ENCODE results near the gene ZNF879. TPM values are rescaled to one million over a fixed set of nuclear protein-coding genes. Genes with fewer than 3 reads are reported as not detected.

Gene ZNF879
- 1 to 10 TPM; 4.1 to 4.7 TPM for total RNA-seq

GRCh38 chr5:179023528-179024189, at the start of gene ZNF879:
Gene ZNF879 (plus strand): TSS chr5:179023804. CDS start chr5:179025005, 1,201 bp downstream.
- Mint-ChIP-seq H3K27ac (peak within 1 kb of the TSS; percentile 81), H3K9me3 (ENCODE audit: insufficient read depth) (peaks cover 24% of the 10 kb centered on the region), H3K36me3 (ENCODE audit: low read depth) (peaks cover 44% of the 10 kb centered on the region), H3K27me3 (ENCODE audit: low read depth) (no peaks in the 10 kb centered on the region), H3K4me3 (peak within 1 kb of the TSS; percentile 93), H3K4me1 (ENCODE audit: low read depth) (peaks cover 8% of the 10 kb centered on the region)
- ChIA-PET POLR2A (interaction anchor here (1.7 to 2.2 kb wide), 2 partner anchors 37 to 63 kb away, joined by 4 to 7 read pairs; partner anchors contain the start of gene ZNF354C), CTCF (no interaction called here)
- DNase-seq (peak; percentile 95), ATAC-seq (peak; percentile 94)

- CTCF ChIA-PET = no interaction called here
- no peak overlapping the region for H3K4me3 Mint-ChIP-seq
- POLR2A ChIA-PET = no interaction called here
Observed at GRCh38 chr5:178981381-178981780, 42.2 kb upstream of the ZNF879 start.

GRCh38 chr5:178982941-178983340, 40.7 kb upstream of the ZNF879 start:
- no peak for ATAC-seq
- Mint-ChIP-seq H3K4me1 (ENCODE audit: low read depth) (no peaks in the 10 kb centered on the region), H3K9me3 (ENCODE audit: insufficient read depth) (peaks cover 46% of the 10 kb centered on the region), H3K27me3 (ENCODE audit: low read depth) (no peaks in the 10 kb centered on the region), H3K36me3 (ENCODE audit: low read depth) (peaks cover 3% of the 10 kb centered on the region), H3K27ac (no peak overlapping the region), H3K4me3 (no peak overlapping the region)
- no peak for DNase-seq
- ChIA-PET POLR2A (no interaction called here), CTCF (no interaction called here)

More at GRCh38 chr5:178981381-178981780, 42.2 kb upstream of the ZNF879 start:
- Mint-ChIP-seq H3K4me1 (ENCODE audit: low read depth) (no peaks in the 10 kb centered on the region), H3K27ac (no peak overlapping the region), H3K36me3 (ENCODE audit: low read depth) (peaks cover 3% of the 10 kb centered on the region), H3K27me3 (ENCODE audit: low read depth) (no peaks in the 10 kb centered on the region), H3K9me3 (ENCODE audit: insufficient read depth) (peaks cover 46% of the 10 kb centered on the region)
- DNase-seq (no peak), ATAC-seq (no peak)

- H3K27me3 Mint-ChIP-seq (ENCODE audit: low read depth) = no peaks in the 10 kb centered on the region
- DNase-seq = no peak
- peaks cover 38% of the 10 kb centered on the region for H3K9me3 Mint-ChIP-seq (ENCODE audit: insufficient read depth)
- H3K27ac Mint-ChIP-seq = no peak overlapping the region
- ATAC-seq = no peak
- H3K4me3 Mint-ChIP-seq = no peak overlapping the region
- H3K4me1 Mint-ChIP-seq (ENCODE audit: low read depth) = no peaks in the 10 kb centered on the region
- CTCF ChIA-PET = no interaction called here
- peaks cover 3% of the 10 kb centered on the region for H3K36me3 Mint-ChIP-seq (ENCODE audit: low read depth)
- POLR2A ChIA-PET = no interaction called here
Observed at GRCh38 chr5:178983728-178984127, 39.9 kb upstream of the ZNF879 start.

- H3K9me3 Mint-ChIP-seq (ENCODE audit: insufficient read depth) = peaks cover 34% of the 10 kb centered on the region
- peaks cover 3% of the 10 kb centered on the region for H3K36me3 Mint-ChIP-seq (ENCODE audit: low read depth)
- H3K27me3 Mint-ChIP-seq (ENCODE audit: low read depth) = no peaks in the 10 kb centered on the region
- H3K4me1 Mint-ChIP-seq (ENCODE audit: low read depth) = no peaks in the 10 kb centered on the region
- DNase-seq (no peak), ATAC-seq (no peak)
- no peak overlapping the region for H3K4me3 Mint-ChIP-seq
- CTCF ChIA-PET = no interaction called here
- POLR2A ChIA-PET = no interaction called here
- H3K27ac Mint-ChIP-seq = no peak overlapping the region
Observed at GRCh38 chr5:178984145-178985072, 39.2 kb upstream of the ZNF879 start.

- H3K4me1 Mint-ChIP-seq (ENCODE audit: low read depth) = no peaks in the 10 kb centered on the region
- ATAC-seq = no peak
- peaks cover 2% of the 10 kb centered on the region for H3K36me3 Mint-ChIP-seq (ENCODE audit: low read depth)
- no peak overlapping the region for H3K27ac Mint-ChIP-seq
- H3K9me3 Mint-ChIP-seq (ENCODE audit: insufficient read depth) = peaks cover 26% of the 10 kb centered on the region
- no peak overlapping the region for H3K4me3 Mint-ChIP-seq
- DNase-seq = no peak
- ChIA-PET CTCF (no interaction called here), POLR2A (no interaction called here)
- no peaks in the 10 kb centered on the region for H3K27me3 Mint-ChIP-seq (ENCODE audit: low read depth)
Observed at GRCh38 chr5:178986326-178986960, 37.2 kb upstream of the ZNF879 start.

- H3K9me3 Mint-ChIP-seq (ENCODE audit: insufficient read depth) = peaks cover 8% of the 10 kb centered on the region
- H3K36me3 Mint-ChIP-seq (ENCODE audit: low read depth) = no peaks in the 10 kb centered on the region
- POLR2A ChIA-PET = no interaction called here
- DNase-seq = no peak
- no peaks in the 10 kb centered on the region for H3K4me1 Mint-ChIP-seq (ENCODE audit: low read depth)
- no peak overlapping the region for H3K4me3 Mint-ChIP-seq
- no peak for ATAC-seq
- H3K27me3 Mint-ChIP-seq (ENCODE audit: low read depth) = peaks cover 13% of the 10 kb centered on the region
- H3K27ac Mint-ChIP-seq = no peak overlapping the region
- CTCF ChIA-PET = no interaction called here
Observed at GRCh38 chr5:178988436-178989220, 35.0 kb upstream of the ZNF879 start.

GRCh38 chr5:178989311-178989710, 34.3 kb upstream of the ZNF879 start:
- Mint-ChIP-seq H3K9me3 (ENCODE audit: insufficient read depth) (peaks cover 8% of the 10 kb centered on the region), H3K36me3 (ENCODE audit: low read depth) (no peaks in the 10 kb centered on the region), H3K27me3 (ENCODE audit: low read depth) (peaks cover 18% of the 10 kb centered on the region), H3K4me3 (no peak overlapping the region), H3K4me1 (ENCODE audit: low read depth) (no peaks in the 10 kb centered on the region), H3K27ac (no peak overlapping the region)
- no peak for DNase-seq
- ChIA-PET CTCF (no interaction called here), POLR2A (no interaction called here)
- ATAC-seq = no peak

- no peak overlapping the region for H3K27ac Mint-ChIP-seq
- DNase-seq = no peak
- no peak overlapping the region for H3K4me3 Mint-ChIP-seq
- H3K9me3 Mint-ChIP-seq (ENCODE audit: insufficient read depth) = peaks cover 8% of the 10 kb centered on the region
- CTCF ChIA-PET = no interaction called here
- H3K36me3 Mint-ChIP-seq (ENCODE audit: low read depth) = peaks cover 2% of the 10 kb centered on the region
- no peaks in the 10 kb centered on the region for H3K4me1 Mint-ChIP-seq (ENCODE audit: low read depth)
- peaks cover 21% of the 10 kb centered on the region for H3K27me3 Mint-ChIP-seq (ENCODE audit: low read depth)
- POLR2A ChIA-PET = no interaction called here
- ATAC-seq = no peak
Observed at GRCh38 chr5:178990491-178990890, 33.1 kb upstream of the ZNF879 start.

GRCh38 chr5:178991190-178992145, 32.1 kb upstream of the ZNF879 start:
- ATAC-seq (no peak), DNase-seq (no peak)
- H3K36me3 Mint-ChIP-seq (ENCODE audit: low read depth) = peaks cover 2% of the 10 kb centered on the region
- ChIA-PET CTCF (no interaction called here), POLR2A (no interaction called here)
- H3K27ac Mint-ChIP-seq = no peak overlapping the region
- no peaks in the 10 kb centered on the region for H3K4me1 Mint-ChIP-seq (ENCODE audit: low read depth)
- no peak overlapping the region for H3K4me3 Mint-ChIP-seq
- peaks cover 8% of the 10 kb centered on the region for H3K9me3 Mint-ChIP-seq (ENCODE audit: insufficient read depth)
- peaks cover 25% of the 10 kb centered on the region for H3K27me3 Mint-ChIP-seq (ENCODE audit: low read depth)
